ENCODE results near the gene DLL1. TPM values are rescaled to one million over a fixed set of nuclear protein-coding genes. Genes with fewer than 3 reads are reported as not detected.

DLL1 gene
- total RNA-seq, 1 experiment from 2014 or later = 0.84 TPM

DNA sequence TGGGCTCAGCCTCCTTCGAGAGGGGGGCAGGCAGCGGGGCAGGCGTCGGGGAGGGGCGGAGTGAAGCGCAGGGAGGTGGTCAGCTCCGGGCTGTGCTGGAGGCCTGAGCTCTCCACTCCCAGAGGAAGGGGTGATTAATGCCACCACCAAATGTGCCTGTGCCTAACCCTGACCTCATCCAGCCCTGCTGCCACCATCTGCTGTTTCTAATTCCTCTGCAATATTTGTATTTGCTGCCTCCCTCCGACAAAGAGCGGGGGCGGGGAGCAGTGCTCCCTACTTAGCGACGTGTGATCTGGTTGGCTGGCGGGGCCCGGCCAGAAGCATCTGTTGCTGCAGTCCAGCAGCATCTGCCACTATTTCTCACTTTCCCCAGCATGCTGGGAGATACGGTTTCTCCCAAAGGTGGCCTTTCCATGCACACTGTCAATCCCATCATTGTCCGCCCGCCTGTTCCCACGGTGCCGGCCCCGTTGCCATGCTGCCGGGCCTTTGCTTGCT lies 47.0 kb downstream of the DLL1 start:
- H3K27me3 ChIP-seq (ENCODE audit: low read length) = no peaks in the 10 kb centered on the region

DNA sequence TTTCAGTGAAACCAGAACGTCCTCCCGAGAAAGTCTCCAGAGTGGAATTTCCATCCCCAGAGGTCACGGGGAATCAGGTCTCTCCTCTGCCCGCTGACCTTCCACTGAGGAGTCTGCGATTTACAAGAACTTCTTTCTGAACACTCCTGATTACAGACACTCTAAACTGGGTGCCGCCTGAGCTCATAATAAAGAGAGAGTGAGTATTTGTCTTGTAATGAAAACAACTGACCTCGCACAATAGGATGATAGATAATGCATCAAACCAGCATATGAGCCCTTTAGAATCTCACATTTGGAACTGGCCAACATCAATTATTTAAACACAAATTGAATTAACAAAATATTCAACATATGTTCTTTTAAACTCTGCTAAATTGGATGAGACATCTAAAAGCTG lies 47.5 kb downstream of the DLL1 start:
- Histone ChIP-seq H3K79me2 (ENCODE audit: low read length) (no peaks in the 10 kb centered on the region), H3K9ac (ENCODE audit: low read length) (no peak overlapping the region), H3K9me2 (replicated peaks; ENCODE audit: low read length) (no peaks in the 10 kb centered on the region), H3K4me3 (ENCODE audit: low read length) (no peak overlapping the region), H4K20me1 (ENCODE audit: low read length) (no peaks in the 10 kb centered on the region), H3K27me3 (ENCODE audit: low read length) (no peaks in the 10 kb centered on the region), H3K36me3 (ENCODE audit: low read depth, low read length) (no peaks in the 10 kb centered on the region), H3F3A (ENCODE audit: low read length, unreplicated experiment) (no peaks in the 10 kb centered on the region), H2AFZ (ENCODE audit: low read length) (no peak overlapping the region), H3K4me2 (ENCODE audit: low read length) (no peak overlapping the region), H3K4me1 (ENCODE audit: insufficient read depth, low read length) (no peaks in the 10 kb centered on the region), H3K27ac (ENCODE audit: low read length) (no peak overlapping the region), H3K9me3 (ENCODE audit: low read length) (no peaks in the 10 kb centered on the region)
- ChIA-PET CTCF (no interaction called here), POLR2A (ENCODE audit: unreplicated experiment) (no interaction called here)
- TF ChIP-seq EZH2 (IDR thresholded peaks at IDR 0.05; ENCODE audit: low read length, unreplicated experiment) = no peak
- no peak for ATAC-seq
- intact Hi-C loops (cut with micrococcal nuclease) = no loop called here
- no peak for DNase-seq
- no TSS peak for BruUV-seq (replicated peaks)

More for the DNA sequence above, 47.0 kb downstream of the DLL1 start:
- BruUV-seq (replicated peaks) = no TSS peak
- Histone ChIP-seq H3K36me3 (ENCODE audit: low read depth, low read length) (no peaks in the 10 kb centered on the region), H4K20me1 (ENCODE audit: low read length) (no peaks in the 10 kb centered on the region), H3K9me2 (replicated peaks; ENCODE audit: low read length) (no peaks in the 10 kb centered on the region), H3K9ac (ENCODE audit: low read length) (no peak overlapping the region), H2AFZ (ENCODE audit: low read length) (no peak overlapping the region), H3K4me1 (ENCODE audit: insufficient read depth, low read length) (no peaks in the 10 kb centered on the region), H3K9me3 (ENCODE audit: low read length) (no peaks in the 10 kb centered on the region), H3K4me3 (ENCODE audit: low read length) (no peak overlapping the region), H3F3A (ENCODE audit: low read length, unreplicated experiment) (no peaks in the 10 kb centered on the region), H3K4me2 (ENCODE audit: low read length) (no peak overlapping the region), H3K27ac (ENCODE audit: low read length) (no peak overlapping the region), H3K79me2 (ENCODE audit: low read length) (no peaks in the 10 kb centered on the region)
- POLR2A ChIA-PET (ENCODE audit: unreplicated experiment) = no interaction called here
- DNase-seq (no peak), ATAC-seq (no peak)
- TF ChIP-seq, protein P1, sequence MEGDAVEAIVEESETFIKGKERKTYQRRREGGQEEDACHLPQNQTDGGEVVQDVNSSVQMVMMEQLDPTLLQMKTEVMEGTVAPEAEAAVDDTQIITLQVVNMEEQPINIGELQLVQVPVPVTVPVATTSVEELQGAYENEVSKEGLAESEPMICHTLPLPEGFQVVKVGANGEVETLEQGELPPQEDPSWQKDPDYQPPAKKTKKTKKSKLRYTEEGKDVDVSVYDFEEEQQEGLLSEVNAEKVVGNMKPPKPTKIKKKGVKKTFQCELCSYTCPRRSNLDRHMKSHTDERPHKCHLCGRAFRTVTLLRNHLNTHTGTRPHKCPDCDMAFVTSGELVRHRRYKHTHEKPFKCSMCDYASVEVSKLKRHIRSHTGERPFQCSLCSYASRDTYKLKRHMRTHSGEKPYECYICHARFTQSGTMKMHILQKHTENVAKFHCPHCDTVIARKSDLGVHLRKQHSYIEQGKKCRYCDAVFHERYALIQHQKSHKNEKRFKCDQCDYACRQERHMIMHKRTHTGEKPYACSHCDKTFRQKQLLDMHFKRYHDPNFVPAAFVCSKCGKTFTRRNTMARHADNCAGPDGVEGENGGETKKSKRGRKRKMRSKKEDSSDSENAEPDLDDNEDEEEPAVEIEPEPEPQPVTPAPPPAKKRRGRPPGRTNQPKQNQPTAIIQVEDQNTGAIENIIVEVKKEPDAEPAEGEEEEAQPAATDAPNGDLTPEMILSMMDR (conservative IDR thresholded peaks at IDR 0.05; ENCODE audit: low read depth, low read length) = no peak
- TF ChIP-seq EZH2 (IDR thresholded peaks at IDR 0.05; ENCODE audit: low read length, unreplicated experiment) (no peak), EZH2phosphoT487 (IDR thresholded peaks at IDR 0.05; ENCODE audit: borderline replicate concordance, low read length) (no peak)
- intact Hi-C loops (cut with micrococcal nuclease) = no loop called here
- CTCF ChIA-PET = no interaction called here

DNA sequence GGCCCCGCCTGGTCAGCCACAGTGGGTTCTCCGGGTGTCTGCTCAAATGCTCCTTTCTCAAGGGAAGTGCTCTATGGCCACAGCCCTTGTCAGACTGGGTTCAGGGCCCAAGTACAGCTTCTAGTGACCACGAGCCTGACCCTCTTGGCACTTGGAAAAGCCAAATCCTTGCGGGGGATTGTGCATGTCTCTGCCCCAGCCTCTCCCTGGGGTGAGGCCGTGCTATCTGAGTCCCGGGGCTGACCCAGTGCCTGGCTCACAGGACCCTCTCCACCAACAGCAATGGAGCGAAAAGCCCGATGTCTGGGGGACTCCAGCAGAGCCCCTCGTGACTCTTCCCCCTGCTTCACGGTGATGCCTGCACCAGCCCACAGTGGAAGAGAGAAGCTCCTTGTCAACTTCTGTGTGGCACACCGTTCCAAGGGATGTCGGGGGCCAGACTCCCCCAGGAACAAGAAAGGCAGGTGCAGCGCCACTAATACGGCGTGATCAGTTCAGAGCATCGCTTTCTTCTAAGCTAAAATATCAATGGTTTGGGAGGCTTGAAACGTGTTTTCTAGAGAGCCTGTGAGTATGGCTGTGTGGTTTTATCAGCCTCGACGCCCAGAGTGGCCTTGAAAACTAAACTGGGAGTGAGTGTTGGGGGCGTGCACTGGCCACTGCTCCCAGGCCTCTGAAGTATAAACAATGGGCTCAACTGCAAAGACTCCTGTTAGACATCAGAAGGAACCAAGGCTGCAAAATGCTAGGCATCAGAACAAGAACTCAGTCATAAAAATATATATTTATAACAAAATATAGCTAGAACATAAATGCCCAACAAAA lies 51.9 kb downstream of the DLL1 start:
- H3K36me3 ChIP-seq (ENCODE audit: low read depth, low read length) = no peaks in the 10 kb centered on the region
- H3K9me2 ChIP-seq (replicated peaks; ENCODE audit: low read length) = no peaks in the 10 kb centered on the region
- no peak overlapping the region for H3K4me2 ChIP-seq (ENCODE audit: low read length)
- H3K4me3 ChIP-seq (ENCODE audit: low read length) = no peak overlapping the region
- no peak overlapping the region for H3K27ac ChIP-seq (ENCODE audit: low read length)
- H3K9ac ChIP-seq (ENCODE audit: low read length) = no peak overlapping the region
- no peaks in the 10 kb centered on the region for H3F3A ChIP-seq (ENCODE audit: low read length, unreplicated experiment)
- no peak for ATAC-seq
- no peak overlapping the region for H2AFZ ChIP-seq (ENCODE audit: low read length)
- no peak for DNase-seq
- no peaks in the 10 kb centered on the region for H3K27me3 ChIP-seq (ENCODE audit: low read length)
- no TSS peak for BruUV-seq (replicated peaks)
- no peaks in the 10 kb centered on the region for H3K4me1 ChIP-seq (ENCODE audit: insufficient read depth, low read length)
- H3K79me2 ChIP-seq (ENCODE audit: low read length) = no peaks in the 10 kb centered on the region
- ChIA-PET POLR2A (ENCODE audit: unreplicated experiment) (no interaction called here), CTCF (no interaction called here)
- intact Hi-C loops (cut with micrococcal nuclease) = no loop called here
- no peaks in the 10 kb centered on the region for H4K20me1 ChIP-seq (ENCODE audit: low read length)
- H3K9me3 ChIP-seq (ENCODE audit: low read length) = no peaks in the 10 kb centered on the region
- TF ChIP-seq EZH2 (IDR thresholded peaks at IDR 0.05; ENCODE audit: low read length, unreplicated experiment) = no peak
- TF ChIP-seq, protein P1 (conservative IDR thresholded peaks at IDR 0.05; ENCODE audit: low read depth, low read length) = no peak
- TF ChIP-seq EZH2phosphoT487 (IDR thresholded peaks at IDR 0.05; ENCODE audit: borderline replicate concordance, low read length) = no peak
